Measurements from ENCODE around the gene TRAPPC13.

The TRAPPC13 gene

DNA sequence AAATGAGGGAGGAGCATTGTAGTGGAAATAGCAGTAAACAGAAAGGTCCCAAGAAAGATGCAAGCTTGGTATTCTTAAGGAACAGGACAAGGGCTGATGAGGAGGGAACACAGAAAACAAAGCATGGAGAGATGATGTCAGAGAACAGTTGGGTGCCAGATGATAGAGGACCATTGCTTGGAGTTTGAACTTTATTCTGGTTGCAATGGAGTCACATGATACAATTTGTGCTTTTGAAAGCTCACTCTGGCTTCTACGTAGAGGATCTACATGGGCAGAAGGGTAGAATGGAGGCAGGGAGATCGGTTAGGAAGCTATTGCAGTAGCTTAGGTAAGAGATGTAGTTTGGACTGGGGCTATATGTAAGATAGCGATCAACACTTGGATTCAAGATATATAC lies 57.3 kb downstream of the TRAPPC13 start:
- no peak for DNase-seq

DNA sequence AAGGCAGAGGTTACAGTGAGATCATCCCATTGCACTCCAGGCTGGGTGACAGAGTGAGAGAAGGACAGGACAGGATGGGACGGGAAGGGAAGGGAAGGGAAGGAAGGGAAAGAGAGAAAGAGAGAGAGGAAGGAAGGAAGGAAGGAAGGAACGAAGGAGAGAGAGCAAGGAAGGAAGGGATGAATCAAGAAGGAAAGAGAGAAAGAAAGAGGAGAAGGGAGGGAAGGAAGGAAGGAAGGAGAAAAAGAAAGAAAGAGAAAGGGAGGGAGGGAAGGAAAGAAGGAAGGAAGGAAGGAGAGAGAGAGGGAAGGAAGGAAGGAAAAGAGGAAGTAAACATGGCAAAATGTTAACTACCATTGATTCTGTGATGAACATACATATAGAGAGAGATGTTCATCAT lies 68.3 kb downstream of the TRAPPC13 start:
- no peak for DNase-seq

DNA sequence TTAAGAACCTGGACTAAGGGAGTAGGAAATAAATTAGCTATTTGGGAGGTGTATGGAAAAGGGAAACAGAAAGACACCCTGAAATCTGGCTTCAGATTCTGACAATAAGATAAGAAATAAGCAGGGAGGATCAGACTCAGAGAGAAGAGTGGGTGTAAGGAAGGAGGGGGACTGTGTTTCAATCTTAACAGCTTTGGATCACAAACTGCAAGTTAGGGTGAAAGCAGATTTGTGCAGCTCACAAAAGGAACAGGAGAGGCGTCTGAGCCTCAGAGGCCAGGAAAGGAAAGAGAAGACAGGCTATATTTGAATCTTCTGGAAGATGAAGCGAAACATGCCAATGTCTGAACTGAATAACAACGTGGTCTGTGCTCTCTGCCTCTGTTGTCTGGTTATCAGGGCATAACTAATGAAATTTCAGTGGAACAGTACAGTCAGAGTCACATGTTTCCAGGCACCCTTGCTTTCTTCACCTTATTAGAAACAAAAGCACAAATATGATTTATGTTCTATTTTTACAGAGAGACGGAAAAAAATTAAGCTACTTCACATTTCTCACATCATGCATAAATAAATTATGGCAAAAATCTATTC lies 70.4 kb downstream of the TRAPPC13 start:
- no peak for DNase-seq

DNA sequence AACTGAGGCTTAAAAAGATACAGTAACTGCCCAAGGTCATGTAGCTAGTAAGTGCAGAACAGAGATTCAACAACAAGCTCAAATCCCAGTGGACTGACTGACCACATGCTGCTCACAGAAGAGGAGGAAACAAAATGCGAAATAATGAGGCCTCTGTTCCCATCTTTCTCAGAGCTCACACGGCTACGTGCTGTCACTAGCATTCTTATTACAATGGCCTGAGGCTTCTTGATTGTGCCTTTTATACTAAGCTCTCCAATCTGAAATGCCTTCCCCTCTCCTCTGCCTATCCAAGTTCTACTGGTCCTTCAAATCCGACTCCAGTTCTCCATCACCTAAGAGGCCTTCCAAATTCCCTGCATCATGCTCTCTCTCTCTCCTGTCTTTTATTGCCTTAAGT lies 71.1 kb downstream of the TRAPPC13 start:
- DNase-seq: no peak

DNA sequence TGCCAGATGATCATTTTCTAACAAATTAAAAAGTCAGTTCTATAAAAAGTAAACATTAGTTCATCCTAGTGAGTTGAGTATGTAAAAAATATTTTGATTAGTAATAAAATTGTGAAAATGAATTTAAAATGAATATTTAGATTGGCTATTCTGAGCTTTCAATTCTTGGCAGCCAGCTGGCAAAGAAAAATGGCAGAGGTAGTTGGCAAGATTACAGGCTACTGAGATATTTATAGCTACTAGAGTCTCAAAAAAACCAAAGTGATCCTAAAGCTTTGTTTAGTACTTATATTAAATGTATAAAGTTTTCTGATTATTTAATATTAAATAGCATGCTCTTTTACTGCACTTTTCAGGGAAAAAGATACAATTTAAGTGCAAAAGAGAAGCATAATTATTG lies 72.1 kb downstream of the TRAPPC13 start:
- DNase-seq: no peak

DNA sequence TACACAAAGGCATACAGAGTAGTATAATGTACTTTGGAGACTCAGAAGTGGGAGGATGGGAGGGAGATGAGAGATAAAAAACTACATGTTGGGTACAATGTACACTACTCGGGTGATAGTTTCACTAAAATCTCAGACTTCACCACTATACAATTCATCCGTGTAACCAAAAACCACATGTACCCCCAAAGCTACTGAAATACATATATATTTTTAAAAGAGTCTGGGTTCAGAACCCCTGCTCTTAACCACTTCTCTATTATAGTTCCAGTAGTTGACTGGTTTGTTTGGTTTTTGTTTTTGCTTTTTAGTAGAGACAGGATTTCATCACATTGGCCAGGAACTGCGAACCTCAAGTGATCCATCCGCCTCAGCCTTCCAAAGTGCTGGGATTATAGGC lies 74.5 kb downstream of the TRAPPC13 start:
- no peak for DNase-seq

DNA sequence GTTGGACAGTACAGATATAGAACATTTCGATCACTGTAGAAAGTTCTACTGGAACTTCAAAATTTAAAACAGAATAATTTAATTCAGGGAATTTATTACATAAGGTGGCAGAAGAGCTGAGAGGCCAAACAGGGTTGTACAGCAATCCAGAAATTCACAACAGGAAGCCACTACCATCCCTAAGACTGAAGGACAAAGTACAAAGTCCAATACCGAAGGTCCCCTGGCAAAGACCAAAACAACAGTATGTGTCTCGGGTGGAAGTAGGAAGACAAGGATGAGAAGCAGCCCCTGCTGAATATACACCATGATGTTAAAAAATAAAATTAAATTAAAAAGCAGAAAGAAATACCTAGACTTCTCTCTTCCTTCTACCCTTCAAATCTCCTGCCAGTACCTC lies 77.2 kb downstream of the TRAPPC13 start:
- no peak for DNase-seq

DNA sequence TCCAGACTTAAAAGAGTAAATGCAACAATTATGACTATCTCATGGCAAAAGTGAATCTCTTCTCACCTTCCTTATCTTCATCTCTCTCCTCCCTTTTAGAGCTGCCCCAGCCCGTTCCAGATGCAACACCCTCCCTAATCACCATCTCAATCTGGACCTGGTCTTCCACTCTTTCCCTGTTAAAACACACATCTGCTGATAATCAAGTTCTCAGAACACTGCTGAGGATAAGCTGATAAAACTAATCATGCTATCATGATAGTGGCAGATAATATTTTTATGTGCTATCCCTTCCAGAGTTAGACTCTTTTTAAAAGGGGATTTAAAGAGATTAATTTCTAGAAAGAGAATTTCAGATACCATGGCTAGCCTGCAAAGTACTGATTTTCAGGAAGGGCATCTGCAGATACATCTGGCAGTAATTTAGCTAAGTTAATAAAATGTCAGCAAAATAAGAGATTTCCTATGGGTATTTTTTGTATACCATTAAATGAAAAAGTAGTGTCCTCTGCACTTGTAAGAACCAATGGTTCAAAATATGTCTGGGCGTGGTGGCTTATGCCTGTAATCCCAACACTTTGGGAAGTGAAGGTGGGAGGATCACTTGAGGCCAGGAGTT lies 79.9 kb downstream of the TRAPPC13 start:
- no peak for DNase-seq

DNA sequence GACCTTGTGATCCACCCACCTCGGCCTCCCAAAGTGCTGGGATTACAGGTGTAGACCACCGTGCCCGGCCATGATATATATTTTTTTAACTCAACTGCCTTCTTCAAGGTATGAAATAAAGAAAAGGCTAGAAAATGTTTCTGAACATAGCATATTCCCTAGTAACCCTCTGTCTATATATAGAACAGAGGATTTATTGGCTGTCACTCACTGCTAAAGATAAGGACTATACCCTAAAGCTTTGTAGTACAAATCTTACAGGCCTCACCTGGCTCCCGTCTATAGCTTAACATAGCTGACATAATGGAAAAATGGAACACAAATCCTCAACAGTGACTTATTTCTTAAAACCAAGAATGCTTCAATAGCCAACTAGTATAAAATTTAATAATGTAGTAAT lies 82.8 kb downstream of the TRAPPC13 start:
- DNase-seq: no peak

DNA sequence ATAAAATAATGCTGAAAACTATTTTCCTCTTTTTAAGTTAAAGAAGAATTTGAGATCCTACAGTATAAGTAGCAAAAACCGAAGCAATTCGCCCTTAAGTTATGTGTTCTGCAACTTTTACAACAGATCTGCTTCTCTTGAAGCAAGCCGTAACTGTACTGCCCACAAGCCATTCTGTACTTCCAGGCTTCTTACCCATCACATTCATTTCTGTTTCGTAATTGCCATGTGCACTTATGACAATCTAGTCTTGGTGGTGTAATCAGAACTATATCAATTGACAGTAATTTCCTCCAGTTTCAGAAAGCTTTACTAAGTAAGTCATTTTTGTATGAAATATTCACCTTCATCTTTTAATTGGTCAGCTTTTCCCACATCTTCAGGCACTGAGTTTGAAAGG lies 83.3 kb downstream of the TRAPPC13 start:
- DNase-seq: no peak

Data from cortex of kidney (tissue), 1 donor.